HG02763 (cell line): ENCODE results near the gene SEMA5A.

Experiments
- ATAC-seq: cut with Tn5 transposase; IDR thresholded peaks from one replicate; pipeline ENCODE4 v1.9.1; 2021; ENCODE audit warnings: mild to moderate bottlenecking, moderate library complexity; ENCODE audit not compliant: unreplicated experiment

Gene SEMA5A

GRCh38 chr5:9231842-9232241, 314.0 kb downstream of the SEMA5A start:
- no peak for ATAC-seq

GRCh38 chr5:9230355-9230754, 315.5 kb downstream of the SEMA5A start:
- ATAC-seq = no peak

- ATAC-seq = no peak
Measured at GRCh38 chr5:9226016-9226536, 319.8 kb downstream of the SEMA5A start.

GRCh38 chr5:9222054-9222976, 323.6 kb downstream of the SEMA5A start:
- no peak for ATAC-seq

- ATAC-seq = no peak
Measured at GRCh38 chr5:9218358-9218757, 327.5 kb downstream of the SEMA5A start.

GRCh38 chr5:9212605-9213004, 333.3 kb downstream of the SEMA5A start:
- ATAC-seq = no peak

- ATAC-seq = no peak
Measured at GRCh38 chr5:9209846-9210492, 335.9 kb downstream of the SEMA5A start.

- no peak for ATAC-seq
Measured at GRCh38 chr5:9207817-9208418, 338.0 kb downstream of the SEMA5A start.

- no peak for ATAC-seq
Measured at GRCh38 chr5:9202636-9203035, 343.2 kb downstream of the SEMA5A start.

- no peak for ATAC-seq
Measured at GRCh38 chr5:9201761-9202160, 344.1 kb downstream of the SEMA5A start.

- no peak for ATAC-seq
Measured at GRCh38 chr5:9201011-9201410, 344.9 kb downstream of the SEMA5A start.

GRCh38 chr5:9198394-9198793, 347.5 kb downstream of the SEMA5A start:
- no peak for ATAC-seq

- ATAC-seq = peak; percentile 97
Measured at GRCh38 chr5:9197881-9198260, 348.0 kb downstream of the SEMA5A start.

- no peak for ATAC-seq
Measured at GRCh38 chr5:9196403-9197227, 349.3 kb downstream of the SEMA5A start.

- ATAC-seq = no peak
Measured at GRCh38 chr5:9194509-9194908, 351.4 kb downstream of the SEMA5A start.

GRCh38 chr5:9192266-9192665, 353.6 kb downstream of the SEMA5A start:
- ATAC-seq = no peak

- no peak for ATAC-seq
Measured at GRCh38 chr5:9189681-9190080, 356.2 kb downstream of the SEMA5A start.

GRCh38 chr5:9188956-9189355, 356.9 kb downstream of the SEMA5A start:
- no peak for ATAC-seq

- no peak for ATAC-seq
Measured at GRCh38 chr5:9188131-9188530, 357.7 kb downstream of the SEMA5A start.

- ATAC-seq = no peak
Measured at GRCh38 chr5:9187614-9188013, 358.3 kb downstream of the SEMA5A start.

GRCh38 chr5:9186069-9186468, 359.8 kb downstream of the SEMA5A start:
- ATAC-seq = no peak
